B cell (primary cell): ENCODE data around the gene SLC12A4. TPM values are rescaled to one million over a fixed set of nuclear protein-coding genes. Genes with fewer than 3 reads are reported as not detected.

Source experiments
- ATAC-seq: fragments of 200-7000 bp; cut with Tn5 transposase; one replicate; pipeline ENCODE4 v1.10.0; 2021; ENCODE audit warnings: low read depth, mild to moderate bottlenecking, moderate number of reproducible peaks, moderate library complexity
- CTCF ChIA-PET: fragments of 350-600 bp; sonication (Branson Sonifier 250); formaldehyde crosslinking; loops from one replicate; lab custom pipeline; 2021; ENCODE audit warnings: antibody characterized with exemption, inconsistent platforms; lab: Charles Lee
- POLR2A ChIA-PET: fragments of 350-600 bp; sonication (Branson Sonifier 250); formaldehyde crosslinking; loops from one replicate; lab custom pipeline; 2021; ENCODE audit warnings: antibody characterized with exemption; lab: Charles Lee
- DNase-seq: peaks from one replicate; pipeline ENCODE4 v3.0.0; 2013
- H2AFZ ChIP-seq: 2 replicates; pipeline ENCODE4 v1.6.1; 2012; ENCODE audit warnings: mild to moderate bottlenecking, low read depth, low read length; ENCODE audit not compliant: insufficient read depth, poor library complexity, severe bottlenecking
- H3K27ac ChIP-seq, 2 donors: 1 replicate in 1 of 2; 2 replicates in 1 of 2; pipeline ENCODE4 v1.5.1; 2012 to 2013; ENCODE audit warnings: low read length in 2 of 2, mild to moderate bottlenecking in 2 of 2, moderate library complexity in 1 of 2
- H3K27me3 ChIP-seq, 4 experiments: fragments of 200-600 bp in 1 of 4; sonication (generic) in 1 of 4; replicated peaks in 1 of 4; 1 replicate in 2 of 4; 2 replicates in 2 of 4; pipeline versions ENCODE4 v1.6.1 to v1.7.0; 2013 to 2016; ENCODE audit warnings: low read length in 3 of 4, mild to moderate bottlenecking in 2 of 4, mixed read lengths in 1 of 4, moderate library complexity in 1 of 4; ENCODE audit not compliant: insufficient read depth in 4 of 4, control insufficient read depth in 3 of 4; ENCODE audit errors: control extremely low read depth in 1 of 4
- H3K36me3 ChIP-seq, 2 experiments: replicated peaks in 1 of 2; 1 replicate in 1 of 2; 2 replicates in 1 of 2; pipeline versions ENCODE4 v1.6.1 to v1.7.1; 2013; ENCODE audit warnings: low read length in 1 of 2; ENCODE audit not compliant: insufficient read depth in 2 of 2, control insufficient read depth in 1 of 2; ENCODE audit errors: control extremely low read depth in 1 of 2, extremely low read depth in 1 of 2
- H3K4me1 ChIP-seq, 2 donors: fragments of 200-600 bp in 1 of 2; sonication (generic) in 1 of 2; 1 replicate in 1 of 2; 2 replicates in 1 of 2; pipeline versions ENCODE4 v1.5.1 to v1.6.1; 2013 to 2017; ENCODE audit warnings: low read length in 2 of 2; ENCODE audit not compliant: control insufficient read depth in 2 of 2, insufficient read depth in 2 of 2
- H3K4me2 ChIP-seq: replicated peaks from 2 replicates; pipeline ENCODE3; 2012; ENCODE audit warnings: mild to moderate bottlenecking, low read depth, low read length; ENCODE audit not compliant: poor library complexity, severe bottlenecking
- H3K4me3 ChIP-seq, 5 experiments: fragments of 200-600 bp in 1 of 5; sonication (generic) in 1 of 5; 1 replicate in 3 of 5; 2 replicates in 2 of 5; pipeline versions ENCODE4 v1.5.1 to v1.7.0; 2011 to 2016; ENCODE audit warnings: low read length in 4 of 5, mild to moderate bottlenecking in 4 of 5, low read depth in 2 of 5, control low read depth in 1 of 5, moderate library complexity in 1 of 5; ENCODE audit not compliant: insufficient read depth in 1 of 5; ENCODE audit errors: control extremely low read depth in 1 of 5, extremely low read depth in 1 of 5
- H3K79me2 ChIP-seq: fragments of 200-600 bp; sonication (generic); one replicate; pipeline ENCODE4 v1.6.0; 2016; ENCODE audit warnings: low read length; ENCODE audit not compliant: control insufficient read depth, insufficient read depth
- H3K9ac ChIP-seq: fragments of 200-600 bp; sonication (generic); 2 replicates; pipeline ENCODE4 v1.6.1; 2017; ENCODE audit warnings: mild to moderate bottlenecking, low read length, moderate library complexity
- H3K9me3 ChIP-seq, 3 donors: one replicate each; pipeline versions ENCODE4 v1.6.1 to v1.7.1; 2013; ENCODE audit warnings: low read length in 2 of 3; ENCODE audit not compliant: control insufficient read depth in 2 of 3, insufficient read depth in 1 of 3; ENCODE audit errors: control extremely low read depth in 1 of 3
- H4K20me1 ChIP-seq: 2 replicates; pipeline ENCODE4 v1.6.0; 2012; ENCODE audit warnings: mild to moderate bottlenecking, low read length; ENCODE audit not compliant: insufficient read depth, control insufficient read depth, poor library complexity, severe bottlenecking
- H3K27ac Mint-ChIP-seq: one replicate; pipeline ENCODE4 v1.8.0; 2021; ENCODE audit warnings: mixed read lengths
- H3K27me3 Mint-ChIP-seq: one replicate; pipeline ENCODE4 v1.8.0; 2021; ENCODE audit warnings: mixed read lengths
- H3K4me1 Mint-ChIP-seq: one replicate; pipeline ENCODE4 v1.8.0; 2021; ENCODE audit warnings: mixed read lengths
- H3K4me3 Mint-ChIP-seq: one replicate; pipeline ENCODE4 v1.8.0; 2021; ENCODE audit warnings: mixed read lengths
- H3K9me3 Mint-ChIP-seq: one replicate; pipeline ENCODE4 v1.8.0; 2022; ENCODE audit warnings: mixed read lengths; ENCODE audit not compliant: insufficient read depth
- EZH2 ChIP-seq: IDR thresholded peaks from 2 replicates; pipeline ENCODE4 v1.6.1; 2012; ENCODE audit warnings: borderline replicate concordance, low read depth, mild to moderate bottlenecking, moderate library complexity, low read length; ENCODE audit not compliant: insufficient read depth, poor library complexity, severe bottlenecking
- WGBS: methylation state at CpG from one replicate; pipeline ENCODE4 v1.1.5; 2013; ENCODE audit warnings: missing lambda C conversion rate; ENCODE audit not compliant: insufficient coverage; 5-methylcytosine and 5-hydroxymethylcytosine counted together
- intact Hi-C: fragments of 100-400 bp; cut with micrococcal nuclease; formaldehyde crosslinking; loops from one replicate; pipeline ENCODE4 v1.10.0; 2022
- polyA plus RNA-seq: library from polyadenylated mRNA; depleted of rRNA; stranded (reverse); fragments of >200 nt; gene quantifications from 2 replicates; pipeline ENCODE4 v1.2.3, GENCODE V29; 2012
- total RNA-seq, 2 donors: library from RNA; stranded (reverse); fragments of 120-200 nt in 1 of 2; gene quantifications; 1 replicate in 1 of 2; 2 replicates in 1 of 2; pipeline versions ENCODE4 v1.2.3 to v1.2.4, GENCODE V29; 2013 to 2022
- TF ChIP-seq, protein P1 (sequence below): fragments of 200-600 bp; IDR thresholded peaks from one replicate; pipeline ENCODE4 v1.8.0; 2022; ENCODE audit warnings: antibody characterized with exemption, mild to moderate bottlenecking

SLC12A4 gene
- total and polyA plus RNA-seq, 2 donors (not counting 1 experiment from before 2014, with no cell fraction given): 20.2 to 42.2 TPM

DNA sequence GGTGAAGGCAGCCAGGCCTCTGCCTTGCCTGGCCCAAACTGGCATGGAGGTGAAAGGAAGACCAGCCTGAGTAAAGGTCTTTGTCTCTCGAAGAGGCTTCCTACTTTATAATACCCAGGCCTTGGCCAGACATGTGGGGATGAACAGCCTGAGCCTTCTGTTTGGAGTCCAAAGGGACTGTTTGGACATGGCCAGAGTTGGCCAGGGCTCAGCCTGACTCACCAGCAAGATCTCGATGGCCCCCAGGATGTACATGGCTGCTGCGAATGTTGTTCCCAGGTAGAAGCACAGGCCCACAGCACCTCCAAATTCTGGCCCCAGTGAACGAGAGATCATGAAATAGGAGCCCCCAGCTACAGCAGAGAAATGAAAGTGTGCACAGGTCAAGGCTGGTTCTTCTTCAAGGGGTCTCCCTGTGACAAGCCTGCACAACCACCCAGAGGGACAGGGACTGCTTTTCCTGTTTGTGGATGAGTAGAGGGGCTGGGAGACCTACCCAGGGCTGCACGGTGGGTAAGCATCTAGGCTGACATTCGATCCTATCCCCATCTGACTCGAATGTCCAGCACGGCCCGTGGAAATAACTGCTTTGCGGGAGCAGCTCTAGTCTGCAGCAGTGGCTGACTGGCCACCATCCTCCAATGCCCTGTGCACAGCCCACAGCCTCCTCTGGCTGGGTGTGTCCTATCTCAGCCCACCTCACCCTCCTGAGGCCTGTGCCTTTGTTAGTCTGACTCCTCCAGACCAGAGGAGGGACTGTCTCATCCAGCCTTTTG lies 13.8 kb downstream of the SLC12A4 start:
- CTCF ChIA-PET: interaction anchor here (1.6 kb wide), 1 partner anchor 19 kb away, joined by 4 read pairs; no protein-coding TSS in a partner anchor

More for the DNA sequence above, 13.8 kb downstream of the SLC12A4 start:
- WGBS: 100% methylated on average over 10 of the region's 10 CpGs
- no peaks in the 10 kb centered on the region for H3K79me2 ChIP-seq
- TF ChIP-seq, protein P1, sequence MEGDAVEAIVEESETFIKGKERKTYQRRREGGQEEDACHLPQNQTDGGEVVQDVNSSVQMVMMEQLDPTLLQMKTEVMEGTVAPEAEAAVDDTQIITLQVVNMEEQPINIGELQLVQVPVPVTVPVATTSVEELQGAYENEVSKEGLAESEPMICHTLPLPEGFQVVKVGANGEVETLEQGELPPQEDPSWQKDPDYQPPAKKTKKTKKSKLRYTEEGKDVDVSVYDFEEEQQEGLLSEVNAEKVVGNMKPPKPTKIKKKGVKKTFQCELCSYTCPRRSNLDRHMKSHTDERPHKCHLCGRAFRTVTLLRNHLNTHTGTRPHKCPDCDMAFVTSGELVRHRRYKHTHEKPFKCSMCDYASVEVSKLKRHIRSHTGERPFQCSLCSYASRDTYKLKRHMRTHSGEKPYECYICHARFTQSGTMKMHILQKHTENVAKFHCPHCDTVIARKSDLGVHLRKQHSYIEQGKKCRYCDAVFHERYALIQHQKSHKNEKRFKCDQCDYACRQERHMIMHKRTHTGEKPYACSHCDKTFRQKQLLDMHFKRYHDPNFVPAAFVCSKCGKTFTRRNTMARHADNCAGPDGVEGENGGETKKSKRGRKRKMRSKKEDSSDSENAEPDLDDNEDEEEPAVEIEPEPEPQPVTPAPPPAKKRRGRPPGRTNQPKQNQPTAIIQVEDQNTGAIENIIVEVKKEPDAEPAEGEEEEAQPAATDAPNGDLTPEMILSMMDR: no peak
- TF ChIP-seq EZH2: no peak
- H4K20me1 ChIP-seq: no peaks in the 10 kb centered on the region
- H2AFZ ChIP-seq: no peak overlapping the region
- no peak for ATAC-seq
- no peaks in the 10 kb centered on the region for H3K9me3 ChIP-seq
- H3K9ac ChIP-seq: no peak overlapping the region
- H3K4me1 Mint-ChIP-seq: no peaks in the 10 kb centered on the region
- H3K4me1 ChIP-seq: no peaks in the 10 kb centered on the region
- no peak overlapping the region for H3K4me2 ChIP-seq
- DNase-seq: no peak
- no peaks in the 10 kb centered on the region for H3K9me3 Mint-ChIP-seq
- no peaks in the 10 kb centered on the region for H3K27me3 ChIP-seq
- POLR2A ChIA-PET: no interaction called here
- no peaks in the 10 kb centered on the region for H3K27me3 Mint-ChIP-seq
- H3K4me3 Mint-ChIP-seq: no peak overlapping the region
- no peak overlapping the region for H3K27ac ChIP-seq
- intact Hi-C loops: no loop called here
- peaks cover 0 to 10% of the 10 kb centered on the region in 2 experiments for H3K36me3 ChIP-seq
- no peak overlapping the region for H3K4me3 ChIP-seq
- H3K27ac Mint-ChIP-seq: no peak overlapping the region
